H1 (cell line): ENCODE data around the gene MRPS18B. TPM values are rescaled to one million over a fixed set of nuclear protein-coding genes. Genes with fewer than 3 reads are reported as not detected.

Experiments
- CEBPB ChIP-seq: IDR thresholded peaks from 2 replicates; pipeline ENCODE4 v1.6.1; 2012; ENCODE audit warnings: low read depth, low read length
- CREB1 ChIP-seq: IDR thresholded peaks from 2 replicates; pipeline ENCODE4 v1.6.1; 2012; ENCODE audit warnings: inconsistent platforms
- POLR2A ChIP-seq, 2 experiments: IDR thresholded peaks; 1 replicate in 1 of 2; 2 replicates in 1 of 2; pipeline ENCODE4 v1.6.1; 2011; ENCODE audit warnings: low read depth in 2 of 2, low read length in 2 of 2, mild to moderate bottlenecking in 2 of 2; ENCODE audit errors: control extremely low read depth in 1 of 2
- POLR2AphosphoS5 ChIP-seq: IDR thresholded peaks from 2 replicates; pipeline ENCODE4 v1.6.1; 2011; ENCODE audit warnings: low read depth, low read length
- RFX5 ChIP-seq: IDR thresholded peaks from 2 replicates; pipeline ENCODE4 v1.6.1; 2011; ENCODE audit warnings: low read depth, low read length, improper control_type of control experiment, borderline replicate concordance
- TAF1 ChIP-seq: IDR thresholded peaks from 2 replicates; pipeline ENCODE4 v1.6.1; 2011; ENCODE audit warnings: mild to moderate bottlenecking, low read depth, low read length
- TBP ChIP-seq: IDR thresholded peaks from 2 replicates; pipeline ENCODE4 v1.6.1; 2011; ENCODE audit warnings: low read depth, low read length, improper control_type of control experiment
- YY1 ChIP-seq: IDR thresholded peaks from 2 replicates; pipeline ENCODE4 v1.6.1; 2011; ENCODE audit warnings: low read depth, mild to moderate bottlenecking, low read length
- polyA plus RNA-seq, 7 experiments: library from polyadenylated mRNA; depleted of rRNA in 3 of 7; stranded (reverse) in 5 of 7; unstranded in 2 of 7; fragments of >200 nt in 5 of 7; fragments of 200-250 nt in 2 of 7; gene quantifications; 1 replicate in 5 of 7; 2 replicates in 1 of 7; 4 replicates in 1 of 7; pipeline versions ENCODE4 v1.2.1 to v1.2.3, GENCODE V29; 2011 to 2013; ENCODE audit warnings: missing spikeins in 2 of 7, mixed read lengths in 2 of 7
- total RNA-seq: library from RNA; stranded (reverse); fragmentation: NEBNext Ultra II Directional; extraction: Animal tissue kit (Norgen Biotek cat#: 25700); gene quantifications from 2 replicates; pipeline ENCODE4 v1.2.1, GENCODE V29; 2021

The MRPS18B gene
- total and polyA plus RNA-seq, 2 of the 8 experiments (the other 6 are each of a cell fraction or from before 2014, with no cell fraction given): 57.8 to 83.3 TPM

DNA sequence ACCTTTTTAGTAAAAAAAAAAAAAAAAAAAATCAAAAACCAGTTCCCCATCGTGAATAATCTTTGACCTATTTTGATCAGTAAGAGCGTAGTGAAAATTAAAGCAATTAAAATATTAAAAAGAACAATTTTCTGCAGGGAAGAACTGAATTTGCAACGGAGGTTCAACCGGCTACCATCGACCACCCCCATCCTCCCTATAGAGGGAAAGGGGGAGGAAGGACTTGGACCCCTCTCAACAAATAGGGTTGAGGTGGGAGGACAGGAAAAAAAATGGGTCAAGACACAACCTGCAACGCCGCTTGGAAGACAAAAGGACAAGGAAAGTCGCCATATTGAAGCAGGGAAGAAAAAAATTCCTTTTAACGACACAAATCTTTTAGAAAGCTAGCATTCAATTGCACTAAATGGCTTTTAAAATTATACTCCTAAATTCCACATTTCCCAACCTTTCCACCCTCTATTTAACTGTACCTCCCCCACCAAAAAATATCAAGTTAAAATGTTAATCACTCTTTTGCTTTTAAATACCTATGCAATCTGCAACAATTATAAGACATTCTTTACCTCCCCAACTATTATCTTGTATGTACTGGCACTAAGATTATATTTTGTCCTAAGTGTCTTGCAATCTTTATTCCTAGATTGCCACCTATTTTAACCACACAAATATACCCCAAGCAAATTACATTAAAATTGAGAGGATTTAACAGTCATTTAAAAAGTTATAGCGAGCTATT lies 2.3 kb upstream of the MRPS18B start (continued):
- TF ChIP-seq YY1: peak; percentile 84; the same call in 1 of the 2 replicates
- TF ChIP-seq POLR2AphosphoS5: peak; percentile 91
- TF ChIP-seq TBP: peak; percentile 43; the same call in 1 of the 2 replicates
- no peak for TF ChIP-seq CEBPB
- peak; percentile 54 to 98 for TF ChIP-seq POLR2A (IDR thresholded peaks at IDR 0.05; ENCODE audit: control extremely low read depth in 1 of 2, low read depth in 2 of 2, low read length in 2 of 2)
- TF ChIP-seq RFX5: no peak
- 0 out of 2 replicates have a peak, but pooled peaks have one; percentile 3 for TF ChIP-seq CREB1
- peak; percentile 84 for TF ChIP-seq TAF1
- TF ChIP-seq, all 59 proteins: peak for 9
